WTC11 (cell line): Measurements from ENCODE around the gene TSPAN2. TPM values are rescaled to one million over a fixed set of nuclear protein-coding genes. Genes with fewer than 3 reads are reported as not detected.

Source experiments
- ATAC-seq: fragments of 200-7000 bp; cut with Tn5 transposase; 2 replicates; pipeline ENCODE4 v1.10.0; 2021; ENCODE audit warnings: mild to moderate bottlenecking, moderate library complexity
- CTCF ChIA-PET: fragments of 300-600 bp; sonication (Branson Sonifier 250); formaldehyde crosslinking; loops from one replicate; lab custom pipeline; 2021; ENCODE audit warnings: antibody characterized with exemption; lab: Charles Lee
- POLR2A ChIA-PET: fragments of 350-600 bp; sonication (Branson Sonifier 250); formaldehyde crosslinking; loops from one replicate; lab custom pipeline; 2021; ENCODE audit warnings: antibody characterized with exemption; lab: Charles Lee
- DNase-seq: peaks from one replicate; pipeline ENCODE4 v3.0.0; 2021; ENCODE audit warnings: low spot score
- H3K27ac Mint-ChIP-seq: 2 replicates; pipeline ENCODE4 v1.8.0; 2021; ENCODE audit warnings: mixed read lengths
- H3K27me3 Mint-ChIP-seq: 2 replicates; pipeline ENCODE4 v1.8.0; 2021; ENCODE audit warnings: low read depth, mild to moderate bottlenecking, moderate library complexity, mixed read lengths
- H3K36me3 Mint-ChIP-seq: 2 replicates; pipeline ENCODE4 v1.8.0; 2021; ENCODE audit warnings: mixed read lengths
- H3K4me1 Mint-ChIP-seq: 2 replicates; pipeline ENCODE4 v1.8.0; 2022; ENCODE audit warnings: mixed read lengths
- H3K4me3 Mint-ChIP-seq: 2 replicates; pipeline ENCODE4 v1.8.0; 2021; ENCODE audit warnings: mild to moderate bottlenecking, moderate library complexity, mixed read lengths
- H3K9me3 Mint-ChIP-seq: 2 replicates; pipeline ENCODE4 v1.8.0; 2021; ENCODE audit warnings: mixed read lengths
- CBFB ChIP-seq: sonication (generic); formaldehyde crosslinking; IDR thresholded peaks from 2 replicates; pipeline ENCODE4 v1.8.1; 2022; ENCODE audit warnings: mild to moderate bottlenecking, low read depth, missing genetic modification reagents
- CDX4 ChIP-seq: fragments of 250-450 bp; sonication (Bioruptor Pico); IDR thresholded peaks from 2 replicates; pipeline ENCODE4 v1.9.0; 2021; ENCODE audit warnings: moderate library complexity, mild to moderate bottlenecking, inconsistent platforms, borderline replicate concordance
- CREB1 ChIP-seq: sonication (generic); formaldehyde crosslinking; IDR thresholded peaks from 2 replicates; pipeline ENCODE4 v1.8.0; 2023; ENCODE audit warnings: mild to moderate bottlenecking, missing genetic modification reagents
- E2F1 ChIP-seq: sonication (generic); formaldehyde crosslinking; IDR thresholded peaks from 2 replicates; pipeline ENCODE4 v1.8.0; 2022; ENCODE audit warnings: mild to moderate bottlenecking, missing genetic modification reagents
- E2F5 ChIP-seq: sonication (generic); formaldehyde crosslinking; IDR thresholded peaks from 2 replicates; pipeline ENCODE4 v1.8.1; 2022; ENCODE audit warnings: mild to moderate bottlenecking, moderate library complexity, missing genetic modification reagents
- ETV6 ChIP-seq: sonication (generic); formaldehyde crosslinking; IDR thresholded peaks from 2 replicates; pipeline ENCODE4 v1.8.1; 2022; ENCODE audit warnings: mild to moderate bottlenecking, missing genetic modification reagents
- HMGXB4 ChIP-seq: sonication (generic); formaldehyde crosslinking; IDR thresholded peaks from 2 replicates; pipeline ENCODE4 v1.8.1; 2023; ENCODE audit warnings: mild to moderate bottlenecking, moderate library complexity, missing genetic modification reagents
- IRF1 ChIP-seq: sonication (generic); formaldehyde crosslinking; IDR thresholded peaks from 2 replicates; pipeline ENCODE4 v1.8.0; 2023; ENCODE audit warnings: missing genetic modification reagents
- MYBL2 ChIP-seq: sonication (generic); formaldehyde crosslinking; IDR thresholded peaks from 2 replicates; pipeline ENCODE4 v1.8.1; 2023; ENCODE audit warnings: mild to moderate bottlenecking, moderate library complexity, missing genetic modification reagents
- NFATC4 ChIP-seq: fragments of 250-450 bp; sonication (Bioruptor Pico); IDR thresholded peaks from 2 replicates; pipeline ENCODE4 v1.9.0; 2021; ENCODE audit warnings: mild to moderate bottlenecking
- NR3C1 ChIP-seq: sonication (generic); formaldehyde crosslinking; conservative IDR thresholded peaks from 2 replicates; pipeline ENCODE4 v1.8.1; 2023; ENCODE audit warnings: low read depth, mild to moderate bottlenecking, missing genetic modification reagents
- RELA ChIP-seq: sonication (generic); formaldehyde crosslinking; IDR thresholded peaks from 2 replicates; pipeline ENCODE4 v1.8.1; 2022; ENCODE audit warnings: missing genetic modification reagents, mild to moderate bottlenecking, borderline replicate concordance
- SMAD4 ChIP-seq: sonication (generic); formaldehyde crosslinking; IDR thresholded peaks from 2 replicates; pipeline ENCODE4 v1.8.0; 2022; ENCODE audit warnings: mild to moderate bottlenecking, missing genetic modification reagents
- TCF7 ChIP-seq: sonication (generic); formaldehyde crosslinking; IDR thresholded peaks from 2 replicates; pipeline ENCODE4 v1.8.0; 2022; ENCODE audit warnings: mild to moderate bottlenecking, low read depth, missing genetic modification reagents, moderate library complexity
- USF2 ChIP-seq: sonication (generic); formaldehyde crosslinking; IDR thresholded peaks from 2 replicates; pipeline ENCODE4 v1.8.1; 2023; ENCODE audit warnings: mild to moderate bottlenecking, missing genetic modification reagents, moderate library complexity
- ZBTB43 ChIP-seq: sonication (generic); formaldehyde crosslinking; IDR thresholded peaks from 2 replicates; pipeline ENCODE4 v1.8.1; 2023; ENCODE audit warnings: mild to moderate bottlenecking, missing genetic modification reagents
- ZNF121 ChIP-seq: sonication (generic); formaldehyde crosslinking; IDR thresholded peaks from 2 replicates; pipeline ENCODE4 v1.8.0; 2023; ENCODE audit warnings: missing genetic modification reagents
- ZNF232 ChIP-seq: sonication (generic); formaldehyde crosslinking; IDR thresholded peaks from 2 replicates; pipeline ENCODE4 v1.8.0; 2022; ENCODE audit warnings: mild to moderate bottlenecking, missing genetic modification reagents
- ZNF317 ChIP-seq: sonication (generic); formaldehyde crosslinking; IDR thresholded peaks from 2 replicates; pipeline ENCODE4 v1.8.1; 2023; ENCODE audit warnings: low read depth, mild to moderate bottlenecking, moderate library complexity, missing genetic modification reagents, borderline replicate concordance
- ZNF532 ChIP-seq: fragments of 250-450 bp; sonication (Bioruptor Pico); IDR thresholded peaks from 2 replicates; pipeline ENCODE4 v1.9.0; 2021; ENCODE audit warnings: mild to moderate bottlenecking, borderline replicate concordance
- total RNA-seq: library from RNA; stranded (reverse); gene quantifications from 3 replicates; pipeline ENCODE4 v1.2.3, GENCODE V29; 2021

The TSPAN2 gene
- total RNA-seq, 1 experiment from 2014 or later, result 12.0 TPM

GRCh38 chr1:115092175-115092574, 2.9 kb upstream of the TSPAN2 start:
- ChIA-PET CTCF (interaction anchor here (4.1 kb wide), 1 partner anchor 21 kb away, joined by 26 read pairs; no protein-coding TSS in a partner anchor), POLR2A (no interaction called here)
- Mint-ChIP-seq H3K9me3 (peaks cover 3% of the 10 kb centered on the region; the same call in 1 of the 2 replicates), H3K36me3 (no peaks in the 10 kb centered on the region), H3K27me3 (peaks cover 16% of the 10 kb centered on the region), H3K4me1 (peaks cover 19% of the 10 kb centered on the region), H3K4me3 (no peak overlapping the region), H3K27ac (no peak overlapping the region)
- DNase-seq (no peak), ATAC-seq (no peak)
- TF ChIP-seq E2F5 (CRISPR knock-in tag), result no peak
- TF ChIP-seq RELA (CRISPR knock-in tag), result no peak
- no peak for TF ChIP-seq TCF7 (CRISPR knock-in tag)
- TF ChIP-seq SMAD4 (CRISPR knock-in tag), result no peak
- TF ChIP-seq E2F1 (CRISPR knock-in tag), result no peak
- no peak for TF ChIP-seq IRF1 (CRISPR knock-in tag)

- ChIA-PET POLR2A (no interaction called here), CTCF (interaction anchor here (4.1 to 5.1 kb wide), 2 partner anchors 21 to 39 kb away, joined by 26 to 27 read pairs; no protein-coding TSS in a partner anchor)
- ATAC-seq (no peak), DNase-seq (no peak)
- Mint-ChIP-seq H3K27me3 (peaks cover 16% of the 10 kb centered on the region), H3K4me1 (peaks cover 19% of the 10 kb centered on the region), H3K4me3 (no peak overlapping the region), H3K27ac (no peak overlapping the region), H3K9me3 (peaks cover 3% of the 10 kb centered on the region; the same call in 1 of the 2 replicates), H3K36me3 (no peaks in the 10 kb centered on the region)
- TF ChIP-seq CDX4 (CRISPR knock-in tag) (no peak), CBFB (CRISPR knock-in tag) (no peak), CREB1 (no peak), ETV6 (CRISPR knock-in tag) (no peak), TCF7 (CRISPR knock-in tag) (no peak), HMGXB4 (CRISPR knock-in tag) (no peak), E2F1 (CRISPR knock-in tag) (no peak), NFATC4 (CRISPR knock-in tag) (no peak), USF2 (CRISPR knock-in tag) (no peak), ZBTB43 (CRISPR knock-in tag) (no peak), NR3C1 (no peak), ZNF232 (CRISPR knock-in tag) (no peak), ZNF121 (CRISPR knock-in tag) (no peak), ZNF532 (CRISPR knock-in tag) (no peak), ZNF317 (CRISPR knock-in tag) (no peak), MYBL2 (CRISPR knock-in tag) (no peak)
Measured at GRCh38 chr1:115091572-115091971, 2.3 kb upstream of the TSPAN2 start.
